NCI-H2171 treated with DMSO at 0.1 percent for 48 hours (cell line): ENCODE results near the gene TSPYL4.

Experiments used
- DNase-seq: peaks from one replicate; lab custom pipeline; 2025; lab: John Stamatoyannopoulos, UW

Gene TSPYL4

GRCh38 chr6:116229287-116229913 is 24.5 kb downstream of the TSPYL4 start:
- no peak for DNase-seq

- no peak for DNase-seq
Measured at GRCh38 chr6:116223355-116223754, 30.5 kb downstream of the TSPYL4 start.

GRCh38 chr6:116221911-116222310 is 32.0 kb downstream of the TSPYL4 start:
- no peak for DNase-seq

- no peak for DNase-seq
Measured at GRCh38 chr6:116221067-116221466, 32.8 kb downstream of the TSPYL4 start.

- no peak for DNase-seq
Measured at GRCh38 chr6:116218866-116219265, 35.0 kb downstream of the TSPYL4 start.

DNA sequence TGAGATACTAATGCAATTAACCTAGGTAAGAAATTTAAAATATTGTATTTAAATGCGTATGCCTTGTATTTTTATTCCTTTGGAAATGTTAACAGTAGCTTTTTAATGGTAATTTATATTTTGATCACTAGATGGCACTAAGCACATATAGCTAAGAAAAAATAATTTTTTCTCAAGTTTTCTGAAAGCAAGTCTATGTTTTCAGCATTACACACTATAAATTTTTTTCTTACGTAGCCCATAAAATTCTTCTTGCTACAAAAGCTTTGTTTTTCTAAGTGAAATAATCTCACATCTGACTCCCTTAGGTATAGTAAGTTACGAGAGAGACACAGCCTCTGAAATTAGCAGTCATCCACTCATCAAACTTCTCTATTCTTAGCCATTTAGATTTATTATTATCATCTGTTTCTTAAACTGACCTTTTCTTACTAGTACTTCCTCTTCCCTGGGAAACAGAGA is 35.7 kb downstream of the TSPYL4 start:
- peak; percentile 41 for DNase-seq

DNA sequence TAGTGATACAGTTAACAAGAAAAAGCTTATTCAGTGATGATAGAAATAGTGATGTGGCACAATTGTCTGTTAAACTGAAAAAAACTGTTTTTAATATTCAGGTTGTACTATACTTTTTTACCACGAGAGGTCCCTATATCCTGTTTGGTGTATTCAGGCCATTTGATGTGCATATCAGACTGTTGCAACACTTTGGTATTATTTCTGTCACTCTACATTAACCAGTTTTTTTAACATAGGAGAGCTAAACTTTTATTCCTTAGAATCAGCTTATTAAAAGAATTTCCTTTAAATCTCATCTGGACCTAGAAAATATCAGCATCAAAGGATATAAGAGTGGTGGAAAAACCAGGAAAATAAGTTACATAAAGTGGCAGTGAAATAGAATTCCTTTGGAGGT is 36.8 kb downstream of the TSPYL4 start:
- peak; percentile 43 for DNase-seq

- DNase-seq = no peak
Measured at GRCh38 chr6:116215414-116215813, 38.5 kb downstream of the TSPYL4 start.

- DNase-seq = no peak
Measured at GRCh38 chr6:116214681-116215080, 39.2 kb downstream of the TSPYL4 start.

GRCh38 chr6:116210750-116211425 is 43.0 kb downstream of the TSPYL4 start:
- peak; percentile 31 for DNase-seq

DNA sequence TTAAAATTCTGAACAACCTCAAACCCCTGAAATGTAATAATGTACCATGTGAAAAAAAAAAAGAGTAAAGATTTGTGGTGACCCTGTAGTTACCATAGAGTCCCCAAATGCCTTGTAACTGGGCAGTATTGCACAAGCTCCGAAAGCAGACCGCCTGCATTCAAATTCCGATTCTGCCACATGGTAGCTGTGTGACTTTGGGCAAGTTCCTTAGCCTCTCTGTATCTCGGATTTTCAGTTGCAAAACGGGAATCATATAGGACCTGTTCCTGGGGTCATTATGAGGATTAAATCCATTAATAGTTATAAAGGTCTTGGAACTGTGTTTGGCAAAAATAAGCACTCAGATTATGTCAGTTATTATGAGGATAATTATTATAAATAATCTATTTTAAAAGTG is 43.6 kb downstream of the TSPYL4 start:
- no peak for DNase-seq

GRCh38 chr6:116208056-116208785 is 45.7 kb downstream of the TSPYL4 start:
- no peak for DNase-seq

GRCh38 chr6:116206231-116206903 is 47.5 kb downstream of the TSPYL4 start:
- no peak for DNase-seq

GRCh38 chr6:116205281-116205680 is 48.6 kb downstream of the TSPYL4 start:
- no peak for DNase-seq

GRCh38 chr6:116201538-116201937 is 52.3 kb downstream of the TSPYL4 start:
- DNase-seq = no peak

GRCh38 chr6:116200619-116201249 is 53.1 kb downstream of the TSPYL4 start:
- peak; percentile 86 for DNase-seq
